K562 (cell line): ENCODE measurements around the gene ANKMY1. TPM values are rescaled to one million over a fixed set of nuclear protein-coding genes. Genes with fewer than 3 reads are reported as not detected.

Source experiments
- ATAC-seq: fragments of 200-7000 bp; cut with Tn5 transposase; 3 replicates; pipeline ENCODE4 v1.9.1; 2020; ENCODE audit warnings: moderate library complexity
- BruUV-seq: library from RNA; stranded (reverse); fragments of 400-500 nt; replicated peaks from 2 replicates; lab custom pipeline; 2021; lab: Mats Ljungman, UMichigan
- CTCF ChIA-PET: fragments of 300-600 bp; formaldehyde crosslinking; extraction: SDS; loops from one replicate; lab custom pipeline; 2021; ENCODE audit warnings: low intra/inter-chr PET ratio; lab: Yijun Ruan, JAX
- POLR2A ChIA-PET: fragments of 300-600, 350-650 bp; sonication (Branson Sonifier 250); formaldehyde crosslinking; extraction: SDS; loops from one replicate; lab custom pipeline; 2021; ENCODE audit warnings: antibody characterized with exemption, inconsistent platforms; lab: Yijun Ruan, JAX
- DNase-seq, 4 experiments: peaks; one replicate each; pipeline versions ENCODE4 v3.0.0 to v3.0.0-alpha.2; 2011 to 2018; ENCODE audit warnings: low spot score in 3 of 4, mixed read lengths in 3 of 4; ENCODE audit errors: extremely low read depth in 1 of 4
- FAIRE-seq: peaks from 2 replicates; lab custom pipeline; 2011; peaks lifted over from hg19 to GRCh38; lab: Jason Lieb, UNC
- H2AFZ ChIP-seq: 2 replicates; pipeline ENCODE4 v1.6.0; 2011; ENCODE audit warnings: low read depth, low read length, control low read depth, inconsistent platforms
- H3K27ac ChIP-seq: fragments of 200-600 bp; 3 replicates; pipeline ENCODE4 v1.8.0; 2011; ENCODE audit warnings: low read depth, mild to moderate bottlenecking, control low read depth, inconsistent platforms, low read length, moderate library complexity, mixed read lengths; ENCODE audit errors: extremely low read depth
- H3K27me3 ChIP-seq, 2 experiments: fragments of 300-600 bp in 1 of 2; 2 replicates in 1 of 2; 3 replicates in 1 of 2; pipeline versions ENCODE4 v1.6.0 to v1.8.0; 2011; ENCODE audit warnings: inconsistent platforms in 2 of 2, low read length in 2 of 2, mild to moderate bottlenecking in 1 of 2, mixed read lengths in 1 of 2, moderate library complexity in 1 of 2; ENCODE audit not compliant: control insufficient read depth in 2 of 2, insufficient read depth in 2 of 2
- H3K36me3 ChIP-seq: fragments of 300-600 bp; 3 replicates; pipeline ENCODE4 v1.8.0; 2011; ENCODE audit warnings: mild to moderate bottlenecking, low read length, inconsistent platforms; ENCODE audit not compliant: control insufficient read depth, insufficient read depth
- H3K4me1 ChIP-seq, 2 experiments: fragments of 200-600 bp in 1 of 2; replicated peaks in 1 of 2; 2 replicates in 1 of 2; 3 replicates in 1 of 2; pipeline versions ENCODE4 v1.5.1 to v1.8.0; 2011; ENCODE audit warnings: inconsistent platforms in 2 of 2, low read length in 2 of 2, mild to moderate bottlenecking in 1 of 2, mixed read lengths in 1 of 2, moderate library complexity in 1 of 2; ENCODE audit not compliant: control insufficient read depth in 2 of 2, insufficient read depth in 2 of 2
- H3K4me2 ChIP-seq: 2 replicates; pipeline ENCODE4 v1.6.1; 2011; ENCODE audit warnings: low read length, control low read depth, inconsistent platforms, mixed read lengths; ENCODE audit not compliant: insufficient read depth
- H3K4me3 ChIP-seq: fragments of 200-600 bp; sonication (generic), shearing (Covaris generic); 2 replicates; pipeline ENCODE4 v1.5.1; 2016; ENCODE audit warnings: control low read depth, inconsistent platforms
- H3K79me2 ChIP-seq: fragments of 200-600 bp; 3 replicates; pipeline ENCODE4 v1.8.0; 2011; ENCODE audit warnings: low read length, inconsistent platforms; ENCODE audit not compliant: control insufficient read depth, insufficient read depth
- H3K9ac ChIP-seq, 2 experiments: 2 replicates each; pipeline versions ENCODE4 v1.6.0 to v1.6.1; 2011; ENCODE audit warnings: low read depth in 2 of 2, low read length in 2 of 2, control low read depth in 1 of 2, inconsistent platforms in 1 of 2, mild to moderate bottlenecking in 1 of 2, mixed read lengths in 1 of 2; ENCODE audit not compliant: insufficient read depth in 1 of 2
- H3K9me1 ChIP-seq: one replicate; pipeline ENCODE4 v1.6.0; 2011; ENCODE audit warnings: inconsistent platforms, mild to moderate bottlenecking, low read length, moderate library complexity; ENCODE audit not compliant: control insufficient read depth, insufficient read depth
- H3K9me3 ChIP-seq: replicated peaks from 2 replicates; pipeline ENCODE4 v1.5.1; 2011; ENCODE audit warnings: low read depth, low read length, inconsistent platforms; ENCODE audit not compliant: control insufficient read depth, insufficient read depth
- H4K20me1 ChIP-seq: replicated peaks from 2 replicates; pipeline ENCODE4 v1.6.1; 2011; ENCODE audit warnings: low read length, inconsistent platforms, mixed read lengths; ENCODE audit not compliant: control insufficient read depth, insufficient read depth
- FUS ChIP-seq: fragments of 200-400 bp; formaldehyde crosslinking; optimal IDR thresholded peaks from 2 replicates; pipeline ENCODE3; 2017; ENCODE audit warnings: low read depth, low read length
- NR4A1 ChIP-seq, 2 experiments: fragments of 250-450 bp in 1 of 2; fragments of 450-650 bp in 1 of 2; sonication (Bioruptor Pico) in 1 of 2; IDR thresholded peaks; 2 replicates each; pipeline versions ENCODE4 v1.4.0 to v1.6.1; 2016 to 2020; ENCODE audit warnings: mild to moderate bottlenecking in 2 of 2, missing compliant biosample characterization in 1 of 2, missing genetic modification characterization in 1 of 2, moderate library complexity in 1 of 2
- SAFB2 ChIP-seq: fragments of 200-400 bp; formaldehyde crosslinking; IDR thresholded peaks from 2 replicates; pipeline ENCODE4 v1.6.1; 2018; ENCODE audit warnings: borderline replicate concordance, low read length, low read depth, moderate library complexity; ENCODE audit not compliant: severe bottlenecking
- ZNF407 ChIP-seq: fragments of 450-650 bp; IDR thresholded peaks from 2 replicates; pipeline ENCODE4 v1.6.1; 2016; ENCODE audit warnings: low read depth
- WGBS: fragments of 100-300 bp; shearing (Covaris generic); methylation state at CpG from one replicate; pipeline ENCODE4 v1.1.6; 2016; ENCODE audit warnings: low coverage, mixed read lengths; ENCODE audit not compliant: insufficient coverage; ENCODE audit errors: missing lambda C conversion rate; 5-methylcytosine and 5-hydroxymethylcytosine counted together
- in situ Hi-C: fragments of 300-500 bp; cut with MboI; formaldehyde crosslinking; loops from 4 replicates; pipeline ENCODE4 v1.15.0; 2018; ENCODE audit warnings: inconsistent platforms, mixed read lengths
- intact Hi-C: fragments of 100-400 bp; cut with micrococcal nuclease; formaldehyde crosslinking; loops from 2 replicates; pipeline ENCODE4 v1.14.2; 2022
- polyA plus RNA-seq, 8 experiments: library from polyadenylated mRNA; depleted of rRNA in 4 of 8; stranded (reverse) in 5 of 8; unstranded in 3 of 8; fragments of >200 nt; fragmentation: Nextera tagmentation in 2 of 8; fragmentation: Illumina TruSeq in 1 of 8; extraction: Ambion mirVana in 2 of 8; extraction: Trizol in 1 of 8; gene quantifications; 2 replicates each; pipeline versions ENCODE4 v1.2.1 to v1.2.3, GENCODE V29; 2011 to 2014; ENCODE audit warnings: inconsistent platforms in 1 of 8, missing spikeins in 1 of 8
- total RNA-seq, 7 experiments: library from RNA; depleted of rRNA in 6 of 7; stranded (reverse); fragments of >200 nt in 6 of 7; fragmentation: Illumina TruSeq in 2 of 7; extraction: Trizol in 2 of 7; gene quantifications; 2 replicates each; pipeline versions ENCODE4 v1.2.1 to v1.2.3, GENCODE V29; 2011 to 2021; ENCODE audit warnings: low replicate concordance in 1 of 7

The ANKMY1 gene
- total and polyA plus RNA-seq, 9 of the 15 experiments (the other 6 are each of a cell fraction or from before 2014, with no cell fraction given) = 0.75 to 15.1 (median 11.7) TPM

- no peak for ATAC-seq
- BruUV-seq = no TSS peak
- no peak for FAIRE-seq
- Histone ChIP-seq H4K20me1 (peaks cover 5% of the 10 kb centered on the region), H3K27ac (no peak overlapping the region), H3K4me1 (peaks cover 0 to 50% of the 10 kb centered on the region in 2 experiments; a peak in 2 of 5 replicates), H3K9ac (no peak overlapping the region), H3K9me1 (no peaks in the 10 kb centered on the region), H3K4me3 (peak overlapping the region; percentile 16; the same call in 1 of the 2 replicates), H3K4me2 (no peak overlapping the region), H3K36me3 (no peaks in the 10 kb centered on the region), H2AFZ (no peak overlapping the region), H3K27me3 (peaks cover 0 to 72% of the 10 kb centered on the region in 2 experiments; a peak in 3 of 5 replicates), H3K79me2 (no peaks in the 10 kb centered on the region), H3K9me3 (no peaks in the 10 kb centered on the region)
- intact Hi-C loops = no loop called here
- no peak for TF ChIP-seq FUS
- no peak for TF ChIP-seq ZNF407
- TF ChIP-seq NR4A1 (CRISPR knock-in tag; IDR thresholded peaks at IDR 0.05) = no peak
- TF ChIP-seq NR4A1 (tag; IDR thresholded peaks at IDR 0.05) = no peak
- TF ChIP-seq SAFB2 = no peak
- DNase-seq = no peak
- in situ Hi-C loops = no loop called here
- CTCF ChIA-PET = no interaction called here
- 3% methylated on average over 8 of the region's 20 CpGs for WGBS
- POLR2A ChIA-PET = no interaction called here
Observed at GRCh38 chr2:240451791-240452461, 105.9 kb downstream of the ANKMY1 start.
